Suprapubic skin (tissue), 4 donors: Measurements from ENCODE around the gene ZBTB2. TPM values are rescaled to one million over a fixed set of nuclear protein-coding genes. Genes with fewer than 3 reads are reported as not detected.
A peak's percentile ranks its signal among the peaks of the same experiment; 100 is the strongest.

Experiments used
- DNase-seq, 2 donors: peaks; one replicate each; pipeline ENCODE4 v3.0.0-alpha.2; 2019; ENCODE audit warnings: low spot score in 2 of 2
- H3K27ac ChIP-seq: fragments of 200-600 bp; sonication (generic); one replicate; pipeline ENCODE4 v1.5.1; 2019
- H3K27me3 ChIP-seq: fragments of 200-600 bp; sonication (generic); one replicate; pipeline ENCODE4 v1.5.1; 2019
- H3K36me3 ChIP-seq: fragments of 200-600 bp; sonication (generic); one replicate; pipeline ENCODE4 v1.5.1; 2019
- H3K4me1 ChIP-seq: fragments of 200-600 bp; sonication (generic); one replicate; pipeline ENCODE4 v1.5.1; 2019
- H3K4me3 ChIP-seq: fragments of 200-600 bp; sonication (generic); one replicate; pipeline ENCODE4 v1.5.1; 2019; ENCODE audit warnings: mild to moderate bottlenecking
- H3K9me3 ChIP-seq: fragments of 200-600 bp; sonication (generic); one replicate; pipeline ENCODE4 v1.5.1; 2019
- EP300 ChIP-seq: sonication (generic); formaldehyde crosslinking; IDR thresholded peaks from one replicate; pipeline ENCODE4 v1.6.1; 2017; ENCODE audit warnings: antibody characterized with exemption
- POLR2A ChIP-seq, 2 donors: fragments of 450-650 bp; IDR thresholded peaks; one replicate each; pipeline ENCODE4 v1.6.1; 2017; ENCODE audit warnings: antibody characterized with exemption in 2 of 2, mild to moderate bottlenecking in 2 of 2, moderate library complexity in 2 of 2
- POLR2AphosphoS5 ChIP-seq, 3 donors: sonication (generic); formaldehyde crosslinking; IDR thresholded peaks; one replicate each; pipeline ENCODE4 v1.6.1; 2017; ENCODE audit warnings: antibody characterized with exemption in 3 of 3
- WGBS: methylation state at CpG from one replicate; pipeline ENCODE4 v1.1.5; 2018; 5-methylcytosine and 5-hydroxymethylcytosine counted together
- total RNA-seq, 4 donors: library from RNA; depleted of rRNA; stranded (reverse); fragments of >200 nt; gene quantifications; one replicate each; pipeline ENCODE4 v1.1.0, GENCODE V29; 2016
- TF ChIP-seq, protein P1 (sequence below), 2 donors: fragments of 200-600 bp in 1 of 2; fragments of 450-650 bp in 1 of 2; sonication (generic) in 1 of 2; IDR thresholded peaks; one replicate each; pipeline ENCODE4 v1.5.1; 2016 to 2019; ENCODE audit warnings: antibody characterized with exemption in 2 of 2, mild to moderate bottlenecking in 1 of 2, moderate library complexity in 1 of 2

Gene ZBTB2
- total RNA-seq, 4 donors from 2014 or later: 9.5 to 17.5 (median 13.0) TPM

- no peaks in the 10 kb centered on the region for H3K36me3 ChIP-seq
- TF ChIP-seq POLR2A (IDR thresholded peaks at IDR 0.05): no peak
- no peak for TF ChIP-seq EP300
- TF ChIP-seq, protein P1, sequence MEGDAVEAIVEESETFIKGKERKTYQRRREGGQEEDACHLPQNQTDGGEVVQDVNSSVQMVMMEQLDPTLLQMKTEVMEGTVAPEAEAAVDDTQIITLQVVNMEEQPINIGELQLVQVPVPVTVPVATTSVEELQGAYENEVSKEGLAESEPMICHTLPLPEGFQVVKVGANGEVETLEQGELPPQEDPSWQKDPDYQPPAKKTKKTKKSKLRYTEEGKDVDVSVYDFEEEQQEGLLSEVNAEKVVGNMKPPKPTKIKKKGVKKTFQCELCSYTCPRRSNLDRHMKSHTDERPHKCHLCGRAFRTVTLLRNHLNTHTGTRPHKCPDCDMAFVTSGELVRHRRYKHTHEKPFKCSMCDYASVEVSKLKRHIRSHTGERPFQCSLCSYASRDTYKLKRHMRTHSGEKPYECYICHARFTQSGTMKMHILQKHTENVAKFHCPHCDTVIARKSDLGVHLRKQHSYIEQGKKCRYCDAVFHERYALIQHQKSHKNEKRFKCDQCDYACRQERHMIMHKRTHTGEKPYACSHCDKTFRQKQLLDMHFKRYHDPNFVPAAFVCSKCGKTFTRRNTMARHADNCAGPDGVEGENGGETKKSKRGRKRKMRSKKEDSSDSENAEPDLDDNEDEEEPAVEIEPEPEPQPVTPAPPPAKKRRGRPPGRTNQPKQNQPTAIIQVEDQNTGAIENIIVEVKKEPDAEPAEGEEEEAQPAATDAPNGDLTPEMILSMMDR (IDR thresholded peaks at IDR 0.05): no peak
- TF ChIP-seq POLR2AphosphoS5 (IDR thresholded peaks at IDR 0.05): no peak
- no peaks in the 10 kb centered on the region for H3K27me3 ChIP-seq
- H3K4me1 ChIP-seq: peaks cover 21% of the 10 kb centered on the region
- DNase-seq: no peak
- no peak overlapping the region for H3K4me3 ChIP-seq
- 86% methylated on average over 4 of the region's 4 CpGs for WGBS
- no peaks in the 10 kb centered on the region for H3K9me3 ChIP-seq
- H3K27ac ChIP-seq: no peak overlapping the region
Observed at GRCh38 chr6:151327101-151327500, 64.3 kb downstream of the ZBTB2 start.

GRCh38 chr6:151326116-151326825, 65.1 kb downstream of the ZBTB2 start:
- peaks cover 21% of the 10 kb centered on the region for H3K4me1 ChIP-seq
- DNase-seq: no peak
- H3K4me3 ChIP-seq: peak overlapping the region; percentile 41
- no peaks in the 10 kb centered on the region for H3K36me3 ChIP-seq
- no peaks in the 10 kb centered on the region for H3K9me3 ChIP-seq
- no peaks in the 10 kb centered on the region for H3K27me3 ChIP-seq
- no peak overlapping the region for H3K27ac ChIP-seq
- TF ChIP-seq EP300 (no peak), POLR2A (IDR thresholded peaks at IDR 0.05) (no peak), POLR2AphosphoS5 (IDR thresholded peaks at IDR 0.05) (no peak)
- WGBS: 54% methylated on average over 8 of the region's 8 CpGs

DNA sequence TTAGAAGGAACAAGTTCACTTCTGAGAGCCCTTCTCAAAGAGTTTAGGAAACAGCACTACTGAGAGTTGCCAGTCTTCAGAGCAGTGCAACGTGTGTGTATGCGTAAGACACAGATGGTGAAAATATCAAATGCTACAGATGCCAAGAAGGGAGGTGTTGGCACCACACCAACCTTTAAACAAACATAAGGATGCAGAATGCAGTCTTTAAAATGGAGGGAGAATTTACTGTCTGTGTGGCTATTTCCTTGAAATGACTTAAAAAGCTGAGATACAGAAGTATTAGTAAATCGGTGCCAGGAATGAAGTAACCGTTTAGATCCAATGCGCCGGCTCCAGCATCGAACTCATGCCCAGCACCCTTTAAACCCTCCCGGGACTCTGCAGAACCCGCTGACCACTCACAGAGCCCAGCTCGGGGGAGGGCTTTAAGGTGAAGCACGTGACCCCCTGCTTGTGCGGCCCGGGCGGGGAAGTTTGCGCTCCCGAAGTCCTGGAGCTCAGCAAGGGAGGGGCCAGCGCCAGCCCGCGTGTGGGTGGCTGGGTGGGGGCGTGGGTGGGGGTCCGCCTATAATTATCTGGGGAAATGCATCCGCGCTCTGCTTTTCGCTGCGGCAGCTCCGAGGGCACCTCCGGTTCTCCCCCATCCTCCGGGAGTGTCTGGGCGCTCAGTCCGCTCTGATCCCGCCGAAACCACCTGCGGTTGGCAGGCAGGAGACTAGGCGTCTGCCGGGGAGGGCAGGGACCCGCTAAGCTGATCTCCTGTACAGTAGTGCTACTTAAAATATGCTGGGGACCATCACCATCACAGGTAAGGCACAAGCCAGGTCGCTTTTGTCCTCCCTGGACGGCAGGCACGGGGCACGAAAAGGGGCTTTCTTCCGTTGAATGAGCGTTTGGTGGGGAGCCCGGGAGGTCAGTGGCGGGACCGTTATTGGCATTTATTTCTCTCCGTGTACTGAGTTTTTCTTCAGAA, 66.0 kb downstream of the ZBTB2 start:
- Histone ChIP-seq H3K36me3 (no peaks in the 10 kb centered on the region), H3K4me3 (peak overlapping the region; percentile 41), H3K9me3 (no peaks in the 10 kb centered on the region), H3K4me1 (peaks cover 21% of the 10 kb centered on the region), H3K27me3 (no peaks in the 10 kb centered on the region), H3K27ac (no peak overlapping the region)
- peak; percentile 80 to 82 for DNase-seq
- TF ChIP-seq, protein P1 (IDR thresholded peaks at IDR 0.05): no peak
- TF ChIP-seq EP300 (no peak), POLR2A (IDR thresholded peaks at IDR 0.05) (no peak), POLR2AphosphoS5 (IDR thresholded peaks at IDR 0.05) (no peak)
- WGBS: 5% methylated on average over 22 of the region's 46 CpGs

DNA sequence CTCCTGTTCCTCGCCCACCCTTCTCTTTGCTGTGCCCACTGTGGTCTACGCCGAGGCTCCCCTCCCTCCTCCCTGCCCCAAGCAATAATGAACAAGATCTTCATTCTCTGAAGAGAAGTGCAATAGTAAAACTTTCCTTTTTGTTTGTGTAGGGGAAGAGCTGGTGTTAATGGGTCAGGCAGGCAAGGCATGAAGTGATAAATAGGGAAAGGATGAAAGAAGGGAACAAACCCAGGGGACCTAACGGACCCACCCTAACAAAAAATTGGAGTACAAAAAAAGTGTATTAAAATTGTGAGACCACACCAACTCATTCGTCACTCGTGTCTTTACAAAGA, 66.9 kb downstream of the ZBTB2 start:
- no peaks in the 10 kb centered on the region for H3K9me3 ChIP-seq
- TF ChIP-seq POLR2AphosphoS5 (IDR thresholded peaks at IDR 0.05) (no peak), POLR2A (IDR thresholded peaks at IDR 0.05) (no peak)
- TF ChIP-seq, protein P1 (IDR thresholded peaks at IDR 0.05): no peak
- peaks cover 21% of the 10 kb centered on the region for H3K4me1 ChIP-seq
- no peak overlapping the region for H3K4me3 ChIP-seq
- no peaks in the 10 kb centered on the region for H3K27me3 ChIP-seq
- 27% methylated on average over 6 of the region's 6 CpGs for WGBS
- no peak for DNase-seq
- H3K36me3 ChIP-seq: no peaks in the 10 kb centered on the region
- no peak overlapping the region for H3K27ac ChIP-seq

DNA sequence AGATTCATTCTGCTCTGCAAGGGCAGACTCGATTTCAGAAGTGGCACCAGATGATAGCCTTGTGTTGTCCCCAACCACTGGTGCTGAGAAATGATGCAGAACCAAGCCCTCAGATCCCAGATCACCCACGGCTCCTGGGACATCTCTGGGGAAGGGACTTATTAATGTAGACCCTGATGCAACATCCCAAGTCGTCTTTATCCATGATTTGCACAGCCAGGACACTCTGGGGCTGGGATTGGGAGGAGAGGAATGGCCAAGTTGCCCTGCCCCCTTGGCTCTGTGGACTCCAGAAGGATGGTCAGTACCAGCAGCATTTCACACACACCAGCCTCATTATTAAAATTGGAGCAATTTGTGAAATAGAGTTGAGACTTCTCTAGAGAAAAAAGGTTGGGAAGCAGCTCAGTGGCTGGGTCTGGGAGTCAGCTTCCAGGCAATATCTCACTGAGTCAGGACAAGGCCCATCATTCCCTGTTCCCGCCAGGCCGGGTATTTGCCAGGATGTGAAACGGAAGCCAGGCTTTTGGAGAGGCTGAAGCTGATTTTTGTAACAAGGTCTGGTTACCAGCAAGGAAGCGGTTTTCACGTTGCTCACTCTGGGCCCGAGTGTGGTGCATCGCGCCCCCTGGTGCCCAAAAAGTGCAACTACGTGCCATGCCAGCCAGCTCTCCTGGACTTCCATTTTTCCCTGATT, 67.4 kb downstream of the ZBTB2 start:
- 18% methylated on average over 11 of the region's 12 CpGs for WGBS
- Histone ChIP-seq H3K9me3 (no peaks in the 10 kb centered on the region), H3K4me3 (no peak overlapping the region), H3K27me3 (no peaks in the 10 kb centered on the region), H3K27ac (no peak overlapping the region), H3K4me1 (peaks cover 21% of the 10 kb centered on the region), H3K36me3 (no peaks in the 10 kb centered on the region)
- DNase-seq: peak; percentile 90 to 91
- TF ChIP-seq, protein P1 (IDR thresholded peaks at IDR 0.05): peak; percentile 86 to 96
- TF ChIP-seq POLR2AphosphoS5 (IDR thresholded peaks at IDR 0.05) (peak in 1 of 3 donors; percentile 55), EP300 (no peak)
